Body of pancreas (tissue), 4 donors: ENCODE measurements around the gene PAOX. TPM values are rescaled to one million over a fixed set of nuclear protein-coding genes. Genes with fewer than 3 reads are reported as not detected.

Source experiments
- ATAC-seq: fragments of 150-250 bp; one replicate; pipeline ENCODE4 v1.9.1; 2016
- DNase-seq, 4 donors: peaks; one replicate each; pipeline ENCODE4 v3.0.0-alpha.2; 2019
- H3K27ac ChIP-seq, 4 donors: fragments of 200-600 bp; sonication (generic); 1 replicate in 3 of 4; 2 replicates in 1 of 4; pipeline versions ENCODE4 v1.5.1 to v1.6.1; 2016 to 2019; ENCODE audit warnings: mild to moderate bottlenecking in 1 of 4, mixed read lengths in 1 of 4, moderate library complexity in 1 of 4
- H3K27me3 ChIP-seq, 2 donors: fragments of 200-600 bp; sonication (generic); one replicate each; pipeline ENCODE4 v1.6.0; 2016; ENCODE audit warnings: mild to moderate bottlenecking in 1 of 2
- H3K36me3 ChIP-seq, 2 donors: fragments of 200-600 bp; sonication (generic); replicated peaks in 1 of 2; 2 replicates each; pipeline ENCODE4 v1.5.1; 2016; ENCODE audit warnings: low read depth in 2 of 2; ENCODE audit not compliant: insufficient read depth in 1 of 2
- H3K4me1 ChIP-seq: fragments of 200-600 bp; sonication (generic); one replicate; pipeline ENCODE4 v1.6.0; 2016
- H3K4me3 ChIP-seq, 2 donors: fragments of 200-600 bp; sonication (generic); 1 replicate in 1 of 2; 2 replicates in 1 of 2; pipeline ENCODE4 v1.5.1; 2016 to 2019
- H3K9me3 ChIP-seq, 3 donors: fragments of 200-600 bp; sonication (generic); 1 replicate in 2 of 3; 2 replicates in 1 of 3; pipeline ENCODE4 v1.5.1; 2016
- POLR2A ChIP-seq, 3 donors: fragments of 450-650 bp; IDR thresholded peaks; one replicate each; pipeline ENCODE4 v1.6.1; 2016; ENCODE audit warnings: antibody characterized with exemption in 3 of 3, mild to moderate bottlenecking in 2 of 3
- WGBS, 2 donors: methylation state at CpG; one replicate each; pipeline ENCODE4 v1.1.5; 2017; 5-methylcytosine and 5-hydroxymethylcytosine counted together
- intact Hi-C: fragments of 100-400 bp; cut with DNase I; formaldehyde crosslinking; loops from one replicate; pipeline ENCODE4 v1.15.1; 2023
- total RNA-seq, 2 donors: library from RNA; depleted of rRNA; stranded (reverse); fragments of >200 nt; gene quantifications; one replicate each; pipeline ENCODE4 v1.1.0, GENCODE V29; 2016
- TF ChIP-seq, protein P1 (sequence below), 7 experiments: fragments of 450-650 bp in 4 of 7; fragments of 200-600 bp in 3 of 7; sonication (generic) in 3 of 7; IDR thresholded peaks; one replicate each; pipeline ENCODE4 v1.5.1; 2016 to 2019; ENCODE audit warnings: antibody characterized with exemption in 7 of 7

PAOX gene
- total RNA-seq, 2 donors from 2014 or later = 8.3 to 9.6 TPM

GRCh38 chr10:133343558-133343957, 35.5 kb upstream of the PAOX start:
- ATAC-seq (no peak), DNase-seq (no peak)
- Histone ChIP-seq H3K27ac (no peak overlapping the region), H3K9me3 (no peaks in the 10 kb centered on the region), H3K4me1 (no peaks in the 10 kb centered on the region), H3K4me3 (no peak overlapping the region), H3K36me3 (no peaks in the 10 kb centered on the region), H3K27me3 (no peaks in the 10 kb centered on the region)
- 50 to 61% methylated on average over 9 of the region's 9 CpGs for WGBS, 2 donors
- intact Hi-C loops = no loop called here
- TF ChIP-seq POLR2A (IDR thresholded peaks at IDR 0.05) = no peak
- TF ChIP-seq, protein P1, sequence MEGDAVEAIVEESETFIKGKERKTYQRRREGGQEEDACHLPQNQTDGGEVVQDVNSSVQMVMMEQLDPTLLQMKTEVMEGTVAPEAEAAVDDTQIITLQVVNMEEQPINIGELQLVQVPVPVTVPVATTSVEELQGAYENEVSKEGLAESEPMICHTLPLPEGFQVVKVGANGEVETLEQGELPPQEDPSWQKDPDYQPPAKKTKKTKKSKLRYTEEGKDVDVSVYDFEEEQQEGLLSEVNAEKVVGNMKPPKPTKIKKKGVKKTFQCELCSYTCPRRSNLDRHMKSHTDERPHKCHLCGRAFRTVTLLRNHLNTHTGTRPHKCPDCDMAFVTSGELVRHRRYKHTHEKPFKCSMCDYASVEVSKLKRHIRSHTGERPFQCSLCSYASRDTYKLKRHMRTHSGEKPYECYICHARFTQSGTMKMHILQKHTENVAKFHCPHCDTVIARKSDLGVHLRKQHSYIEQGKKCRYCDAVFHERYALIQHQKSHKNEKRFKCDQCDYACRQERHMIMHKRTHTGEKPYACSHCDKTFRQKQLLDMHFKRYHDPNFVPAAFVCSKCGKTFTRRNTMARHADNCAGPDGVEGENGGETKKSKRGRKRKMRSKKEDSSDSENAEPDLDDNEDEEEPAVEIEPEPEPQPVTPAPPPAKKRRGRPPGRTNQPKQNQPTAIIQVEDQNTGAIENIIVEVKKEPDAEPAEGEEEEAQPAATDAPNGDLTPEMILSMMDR (IDR thresholded peaks at IDR 0.05) = no peak

DNA sequence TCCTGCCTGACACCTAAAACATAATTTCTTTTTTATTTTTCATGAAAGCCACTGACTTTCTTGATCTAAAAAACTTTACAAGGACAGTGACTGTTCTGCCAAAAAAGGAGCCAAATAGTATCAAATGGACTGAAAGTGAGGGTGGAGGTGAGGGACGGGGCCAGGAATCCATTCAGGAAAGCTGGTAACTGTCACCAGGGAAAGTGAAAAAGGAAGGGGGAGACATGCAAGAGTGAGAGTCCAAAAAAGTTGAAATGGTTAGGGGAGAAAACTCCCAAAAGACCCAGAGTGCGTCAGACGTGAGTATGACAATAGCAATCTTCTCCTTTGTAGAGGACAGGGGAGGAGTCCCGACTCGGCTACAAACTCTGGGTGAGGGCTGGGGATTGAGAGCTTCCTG, 34.8 kb upstream of the PAOX start:
- no peaks in the 10 kb centered on the region for H3K27me3 ChIP-seq

DNA sequence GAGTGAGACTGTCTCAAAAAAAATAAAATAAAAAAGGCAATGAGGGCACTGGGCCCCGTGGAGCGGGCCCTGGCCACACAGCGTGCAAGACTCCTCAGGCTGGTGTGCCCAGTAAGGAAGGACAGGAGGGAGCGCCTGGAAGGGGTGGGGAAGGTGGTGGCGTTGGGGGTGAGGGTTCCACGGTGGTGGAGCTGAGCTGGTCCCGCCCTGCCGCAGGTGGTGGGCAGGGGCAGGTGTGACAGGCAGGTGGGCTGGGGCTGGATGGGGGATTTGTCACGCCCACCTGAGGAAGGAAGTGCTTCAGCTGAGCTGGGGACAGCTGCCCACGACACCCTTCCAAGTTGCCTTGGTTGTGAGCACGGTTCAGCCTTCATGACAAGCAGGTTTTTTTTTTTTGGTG, 32.6 kb upstream of the PAOX start:
- Histone ChIP-seq H3K27me3 (no peaks in the 10 kb centered on the region), H3K36me3 (no peaks in the 10 kb centered on the region), H3K9me3 (no peaks in the 10 kb centered on the region), H3K4me1 (no peaks in the 10 kb centered on the region), H3K27ac (no peak overlapping the region), H3K4me3 (no peak overlapping the region)
- 61 to 72% methylated on average over 7 to 11 of the region's 11 CpGs for WGBS, 2 donors
- intact Hi-C loops = no loop called here
- TF ChIP-seq POLR2A (IDR thresholded peaks at IDR 0.05) = no peak
- TF ChIP-seq, protein P1 (IDR thresholded peaks at IDR 0.05) = no peak
- DNase-seq (no peak), ATAC-seq (no peak)

More for the DNA sequence above, 34.8 kb upstream of the PAOX start:
- 55 to 56% methylated on average over 5 of the region's 5 CpGs for WGBS, 2 donors
- no peaks in the 10 kb centered on the region for H3K9me3 ChIP-seq
- H3K4me3 ChIP-seq = no peak overlapping the region
- no peaks in the 10 kb centered on the region for H3K36me3 ChIP-seq
- DNase-seq (no peak), ATAC-seq (no peak)
- H3K4me1 ChIP-seq = no peaks in the 10 kb centered on the region
- TF ChIP-seq POLR2A (IDR thresholded peaks at IDR 0.05) = no peak
- TF ChIP-seq, protein P1 (IDR thresholded peaks at IDR 0.05) = no peak
- no peak overlapping the region for H3K27ac ChIP-seq
- intact Hi-C loops = no loop called here

DNA sequence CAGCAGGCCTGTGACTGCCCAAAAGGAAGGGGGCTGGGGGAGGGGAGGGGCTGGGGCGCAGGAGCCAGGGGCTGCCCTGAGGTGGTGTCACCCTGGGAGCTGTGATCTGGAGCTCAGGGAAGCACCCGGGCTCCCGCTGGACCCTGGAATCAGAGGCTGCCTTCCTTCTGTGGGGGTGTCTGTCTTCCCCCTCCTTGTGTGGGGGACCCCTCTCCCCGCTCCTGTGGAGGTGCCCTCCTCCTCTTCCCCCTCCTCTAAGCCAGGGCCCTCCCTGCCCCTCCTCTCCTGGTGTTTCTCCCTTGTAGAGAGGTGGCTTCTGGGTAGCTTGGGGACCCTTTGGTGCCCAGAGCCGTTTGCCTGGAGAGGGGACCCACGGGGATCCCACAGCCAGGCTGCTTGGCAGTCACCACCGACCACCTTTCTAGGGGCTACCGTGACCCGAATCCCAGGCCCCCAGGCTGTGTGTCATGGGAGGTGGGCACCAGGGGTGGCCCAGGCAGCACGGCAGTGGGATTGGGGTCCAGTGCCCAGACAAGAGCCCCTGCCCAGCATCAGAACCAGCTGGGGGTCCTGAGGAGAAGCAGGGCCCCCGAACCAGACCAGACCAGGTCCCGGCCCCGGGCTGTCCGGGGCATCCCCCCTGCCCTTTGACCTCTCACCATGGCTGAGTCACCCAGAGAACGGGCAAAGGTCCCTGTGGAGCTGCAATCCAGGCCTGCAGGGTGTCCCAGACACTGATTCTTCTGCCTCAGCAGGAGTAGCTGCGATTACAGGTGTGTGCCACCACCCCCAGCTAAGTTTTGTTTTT, 31.1 kb upstream of the PAOX start:
- no peaks in the 10 kb centered on the region for H3K4me1 ChIP-seq

More for the DNA sequence above, 31.1 kb upstream of the PAOX start:
- H3K27me3 ChIP-seq = no peaks in the 10 kb centered on the region
- intact Hi-C loops = no loop called here
- TF ChIP-seq, protein P1 (IDR thresholded peaks at IDR 0.05) = no peak
- TF ChIP-seq POLR2A (IDR thresholded peaks at IDR 0.05) = no peak
- H3K9me3 ChIP-seq = no peaks in the 10 kb centered on the region
- H3K27ac ChIP-seq = no peak overlapping the region
- H3K4me3 ChIP-seq = no peak overlapping the region
- 38 to 69% methylated on average over 2 to 16 of the region's 16 CpGs for WGBS, 2 donors
- no peaks in the 10 kb centered on the region for H3K36me3 ChIP-seq
- ATAC-seq (no peak), DNase-seq (no peak)
